GM12874 (cell line): ENCODE measurements around the gene FLOT1.

ENCODE experiments used
- CTCF ChIP-seq: IDR thresholded peaks from 2 replicates; pipeline ENCODE4 v1.5.1; 2011; ENCODE audit warnings: low read depth, mild to moderate bottlenecking, control low read depth, low read length, moderate library complexity; ENCODE audit not compliant: insufficient read depth

Gene FLOT1

GRCh38 chr6:30725713-30726505 is 16.6 kb downstream of the FLOT1 start:
- TF ChIP-seq CTCF: no peak

GRCh38 chr6:30724906-30725667 is 17.4 kb downstream of the FLOT1 start:
- no peak for TF ChIP-seq CTCF

- peak; percentile 86 for TF ChIP-seq CTCF
These were observed 20.0 kb downstream of the FLOT1 start for GRCh38 chr6:30722280-30723112.

- peak; percentile 45 for TF ChIP-seq CTCF
These were observed 21.1 kb downstream of the FLOT1 start for GRCh38 chr6:30721198-30722024.

- TF ChIP-seq CTCF: no peak
These were observed 21.7 kb downstream of the FLOT1 start for GRCh38 chr6:30720738-30721197.

- no peak for TF ChIP-seq CTCF
These were observed 22.4 kb downstream of the FLOT1 start, which contains the start of gene TUBB for GRCh38 chr6:30719791-30720737. Gene TUBB (plus strand): TSS chr6:30720352. CDS start chr6:30720507, 155 bp downstream.
